Stimulated activated CD8-positive, alpha-beta memory T cell treated with anti-CD3 and anti-CD28 coated beads, Interleukin-7, amount 100 ng/mL, for 24 hours (primary cell): Measurements from ENCODE around the gene ADRB1.

Experiments
- DNase-seq: peaks from one replicate; pipeline ENCODE4 v3.0.0-alpha.2; 2020; ENCODE audit warnings: low read depth

The ADRB1 gene

DNA sequence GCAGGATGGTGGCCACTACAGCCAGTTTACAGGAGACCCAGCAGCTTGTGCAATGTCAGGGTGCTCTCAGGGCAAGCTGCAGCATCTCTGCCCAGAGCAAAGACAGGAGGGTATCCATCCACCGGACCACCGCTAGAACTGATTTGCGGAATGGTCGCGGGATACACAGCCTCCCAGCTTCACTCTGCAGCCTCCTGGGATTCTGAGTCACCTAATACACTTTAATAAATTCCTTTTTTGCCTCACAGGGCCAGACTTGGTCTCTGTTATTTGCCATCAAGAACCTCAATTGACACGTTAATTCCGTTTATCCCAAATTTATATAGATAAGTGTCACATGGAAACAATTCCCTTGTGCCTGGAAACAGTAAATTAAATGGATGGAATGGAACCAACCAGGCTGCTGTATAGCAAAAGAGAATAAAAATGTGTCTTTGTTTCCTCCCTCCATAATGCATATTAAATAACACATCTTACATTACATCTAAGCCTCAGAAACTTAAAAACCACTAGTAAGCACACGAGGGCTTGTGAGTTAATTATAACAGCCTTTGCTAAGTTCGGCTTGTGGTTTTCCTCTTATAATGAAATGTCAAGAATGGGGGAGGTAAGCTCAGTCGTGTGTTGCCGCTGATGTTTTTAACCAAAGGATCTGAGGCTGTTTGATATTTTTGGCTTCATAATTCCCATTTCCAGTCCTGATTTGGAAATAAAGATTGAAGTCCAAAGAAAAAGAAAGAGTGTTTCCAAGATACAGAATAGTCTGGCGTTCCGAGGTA, 52.1 kb downstream of the ADRB1 start:
- DNase-seq = no peak
